Measurements from ENCODE around the gene ABCA4.
A peak's percentile ranks its signal among the peaks of the same experiment; 100 is the strongest.
"Not testable (repeated sequence)": the region's sequence is repeated elsewhere in the genome, so short reads cannot be mapped to it uniquely, and the experiment has no call there.

Gene ABCA4

GRCh38 chr1:94120991-94121390 is at the start of gene ABCA4:
Gene ABCA4 (minus strand): TSS chr1:94121148. CDS start chr1:94121045, 103 bp downstream.
- DNase-seq, result no peak
- Mint-ChIP-seq H3K27ac (no peak within 1 kb of the TSS), H3K4me1 (peaks cover 64% of the 10 kb centered on the region), H3K4me3 (peak within 1 kb of the TSS; percentile 64), H3K36me3 (ENCODE audit: low read depth) (no peaks in the 10 kb centered on the region), H3K9me3 (no peaks in the 10 kb centered on the region), H3K27me3 (ENCODE audit: low read depth, poor library complexity) (peaks cover 9% of the 10 kb centered on the region)
- no peak for TF ChIP-seq CTCF (IDR thresholded peaks at IDR 0.05)

GRCh38 chr1:94169126-94169525 is 48.2 kb upstream of the ABCA4 start:
- Mint-ChIP-seq H3K27ac (no peak overlapping the region), H3K4me1 (no peaks in the 10 kb centered on the region), H3K36me3 (ENCODE audit: low read depth) (peaks cover 9% of the 10 kb centered on the region), H3K4me3 (no peak overlapping the region), H3K9me3 (peaks cover 10% of the 10 kb centered on the region), H3K27me3 (ENCODE audit: low read depth, poor library complexity) (peaks cover 3% of the 10 kb centered on the region)
- no peak for DNase-seq
- no peak for TF ChIP-seq CTCF (IDR thresholded peaks at IDR 0.05)

GRCh38 chr1:94165843-94166242 is 44.9 kb upstream of the ABCA4 start:
- no peak overlapping the region for H3K27ac Mint-ChIP-seq
- DNase-seq, result no peak

GRCh38 chr1:94164885-94165284 is 43.9 kb upstream of the ABCA4 start:
- H3K27ac Mint-ChIP-seq; DNase-seq; H3K36me3 Mint-ChIP-seq (ENCODE audit: low read depth); H3K4me1 Mint-ChIP-seq; H3K27me3 Mint-ChIP-seq (ENCODE audit: low read depth, poor library complexity); H3K4me3 Mint-ChIP-seq: not testable (repeated sequence)
- peaks cover 28% of the 10 kb centered on the region for H3K9me3 Mint-ChIP-seq

More at GRCh38 chr1:94165843-94166242, 44.9 kb upstream of the ABCA4 start:
- Mint-ChIP-seq H3K27me3 (ENCODE audit: low read depth, poor library complexity) (peaks cover 6% of the 10 kb centered on the region), H3K4me1 (peaks cover 2% of the 10 kb centered on the region), H3K9me3 (peaks cover 28% of the 10 kb centered on the region), H3K4me3 (no peak overlapping the region), H3K36me3 (ENCODE audit: low read depth) (no peaks in the 10 kb centered on the region)
- no peak for TF ChIP-seq CTCF (IDR thresholded peaks at IDR 0.05)

- not testable (repeated sequence) for H3K4me3 Mint-ChIP-seq; H3K27ac Mint-ChIP-seq; H3K36me3 Mint-ChIP-seq (ENCODE audit: low read depth); H3K4me1 Mint-ChIP-seq; H3K27me3 Mint-ChIP-seq (ENCODE audit: low read depth, poor library complexity); DNase-seq
- peaks cover 28% of the 10 kb centered on the region for H3K9me3 Mint-ChIP-seq
Measured at GRCh38 chr1:94164121-94164520, 43.2 kb upstream of the ABCA4 start.

GRCh38 chr1:94163249-94163648 is 42.3 kb upstream of the ABCA4 start:
- not testable (repeated sequence) for H3K36me3 Mint-ChIP-seq (ENCODE audit: low read depth); H3K4me3 Mint-ChIP-seq; H3K4me1 Mint-ChIP-seq; DNase-seq; H3K27ac Mint-ChIP-seq; H3K27me3 Mint-ChIP-seq (ENCODE audit: low read depth, poor library complexity)
- peaks cover 28% of the 10 kb centered on the region for H3K9me3 Mint-ChIP-seq

GRCh38 chr1:94160811-94161210 is 39.9 kb upstream of the ABCA4 start:
- Mint-ChIP-seq H3K36me3 (ENCODE audit: low read depth) (no peaks in the 10 kb centered on the region), H3K4me1 (peaks cover 4% of the 10 kb centered on the region), H3K9me3 (peaks cover 28% of the 10 kb centered on the region), H3K27ac (no peak overlapping the region), H3K4me3 (no peak overlapping the region), H3K27me3 (ENCODE audit: low read depth, poor library complexity) (peaks cover 6% of the 10 kb centered on the region)
- DNase-seq, result no peak
- TF ChIP-seq CTCF (IDR thresholded peaks at IDR 0.05), result no peak

Data from nephron progenitor cell (in vitro differentiated cells).